Neural crest cell (in vitro differentiated cells): ENCODE results near the gene APBA2. TPM values are rescaled to one million over a fixed set of nuclear protein-coding genes. Genes with fewer than 3 reads are reported as not detected.

ENCODE experiments used
- DNase-seq: peaks from one replicate; pipeline ENCODE4 v3.0.0; 2021; ENCODE audit warnings: low read depth, mixed read lengths, low spot score
- H3K27ac Mint-ChIP-seq: one replicate; pipeline ENCODE4 v1.8.0; 2021; ENCODE audit warnings: mild to moderate bottlenecking, mixed read lengths; ENCODE audit not compliant: unreplicated experiment
- H3K27me3 Mint-ChIP-seq: 2 replicates; pipeline ENCODE4 v1.8.0; 2021; ENCODE audit warnings: low read depth, mild to moderate bottlenecking, mixed read lengths
- H3K36me3 Mint-ChIP-seq: 2 replicates; pipeline ENCODE4 v1.8.0; 2021; ENCODE audit warnings: low read depth, mild to moderate bottlenecking, mixed read lengths
- H3K4me1 Mint-ChIP-seq: 2 replicates; pipeline ENCODE4 v1.8.0; 2021; ENCODE audit warnings: mixed read lengths
- H3K4me3 Mint-ChIP-seq: one replicate; pipeline ENCODE4 v1.8.0; 2021; ENCODE audit warnings: mild to moderate bottlenecking, mixed read lengths
- H3K9me3 Mint-ChIP-seq: 2 replicates; pipeline ENCODE4 v1.8.0; 2021; ENCODE audit warnings: mixed read lengths
- CTCF ChIP-seq: fragments of 200-600 bp; sonication (generic); conservative IDR thresholded peaks from 2 replicates; pipeline ENCODE4 v1.5.0; 2021; ENCODE audit warnings: antibody characterized with exemption, mild to moderate bottlenecking
- total RNA-seq: library from RNA; stranded (reverse); gene quantifications from 2 replicates; pipeline ENCODE4 v1.2.1, GENCODE V29; 2021

The APBA2 gene
- total RNA-seq, 1 donor from 2014 or later = 79.9 TPM

- H3K9me3 Mint-ChIP-seq = no peaks in the 10 kb centered on the region
- no peak for TF ChIP-seq CTCF
- no peaks in the 10 kb centered on the region for H3K36me3 Mint-ChIP-seq
- DNase-seq = no peak
- no peaks in the 10 kb centered on the region for H3K27me3 Mint-ChIP-seq
- peaks cover 22% of the 10 kb centered on the region for H3K4me1 Mint-ChIP-seq
- H3K27ac Mint-ChIP-seq = no peak overlapping the region
- H3K4me3 Mint-ChIP-seq = no peak overlapping the region
Measured at GRCh38 chr15:29123991-29124390, 238.2 kb downstream of the APBA2 start.

GRCh38 chr15:29124581-29125381 lies 239.0 kb downstream of the APBA2 start:
- no peaks in the 10 kb centered on the region for H3K9me3 Mint-ChIP-seq
- H3K27me3 Mint-ChIP-seq = no peaks in the 10 kb centered on the region
- H3K27ac Mint-ChIP-seq = peak overlapping the region; percentile 86
- no peak for DNase-seq
- H3K4me1 Mint-ChIP-seq = peaks cover 23% of the 10 kb centered on the region
- no peaks in the 10 kb centered on the region for H3K36me3 Mint-ChIP-seq
- H3K4me3 Mint-ChIP-seq = no peak overlapping the region
- TF ChIP-seq CTCF = no peak

- no peaks in the 10 kb centered on the region for H3K9me3 Mint-ChIP-seq
- H3K36me3 Mint-ChIP-seq = no peaks in the 10 kb centered on the region
- peak overlapping the region; percentile 50 for H3K27ac Mint-ChIP-seq
- DNase-seq = no peak
- H3K4me3 Mint-ChIP-seq = no peak overlapping the region
- TF ChIP-seq CTCF = no peak
- H3K4me1 Mint-ChIP-seq = peaks cover 29% of the 10 kb centered on the region
- H3K27me3 Mint-ChIP-seq = peaks cover 6% of the 10 kb centered on the region
Measured at GRCh38 chr15:29125382-29126207, 239.8 kb downstream of the APBA2 start.

GRCh38 chr15:29126208-29126536 lies 240.4 kb downstream of the APBA2 start:
- Mint-ChIP-seq H3K4me1 (peaks cover 29% of the 10 kb centered on the region), H3K9me3 (no peaks in the 10 kb centered on the region), H3K27ac (no peak overlapping the region), H3K27me3 (peaks cover 10% of the 10 kb centered on the region), H3K4me3 (no peak overlapping the region), H3K36me3 (no peaks in the 10 kb centered on the region)
- no peak for TF ChIP-seq CTCF
- DNase-seq = no peak

- H3K27ac Mint-ChIP-seq = no peak overlapping the region
- H3K9me3 Mint-ChIP-seq = no peaks in the 10 kb centered on the region
- peaks cover 34% of the 10 kb centered on the region for H3K4me1 Mint-ChIP-seq
- no peak overlapping the region for H3K4me3 Mint-ChIP-seq
- peak; percentile 28 for TF ChIP-seq CTCF
- H3K36me3 Mint-ChIP-seq = no peaks in the 10 kb centered on the region
- H3K27me3 Mint-ChIP-seq = peaks cover 11% of the 10 kb centered on the region
- DNase-seq = no peak
Measured at GRCh38 chr15:29126821-29127461, 241.2 kb downstream of the APBA2 start.
